Measurements from ENCODE around the gene HNF1B.

HNF1B gene

GRCh38 chr17:37746617-37747016, 1.8 kb upstream of the HNF1B start:
- no peaks in the 10 kb centered on the region for H3K9me3 Mint-ChIP-seq
- peaks cover 70% of the 10 kb centered on the region for H3K4me1 Mint-ChIP-seq
- ATAC-seq: no peak
- peak overlapping the region; percentile 30 to 57 for H3K4me3 Mint-ChIP-seq
- peaks cover 76% of the 10 kb centered on the region for H3K27me3 Mint-ChIP-seq
- DNase-seq: no peak
- no peak overlapping the region for H3K27ac Mint-ChIP-seq

DNA sequence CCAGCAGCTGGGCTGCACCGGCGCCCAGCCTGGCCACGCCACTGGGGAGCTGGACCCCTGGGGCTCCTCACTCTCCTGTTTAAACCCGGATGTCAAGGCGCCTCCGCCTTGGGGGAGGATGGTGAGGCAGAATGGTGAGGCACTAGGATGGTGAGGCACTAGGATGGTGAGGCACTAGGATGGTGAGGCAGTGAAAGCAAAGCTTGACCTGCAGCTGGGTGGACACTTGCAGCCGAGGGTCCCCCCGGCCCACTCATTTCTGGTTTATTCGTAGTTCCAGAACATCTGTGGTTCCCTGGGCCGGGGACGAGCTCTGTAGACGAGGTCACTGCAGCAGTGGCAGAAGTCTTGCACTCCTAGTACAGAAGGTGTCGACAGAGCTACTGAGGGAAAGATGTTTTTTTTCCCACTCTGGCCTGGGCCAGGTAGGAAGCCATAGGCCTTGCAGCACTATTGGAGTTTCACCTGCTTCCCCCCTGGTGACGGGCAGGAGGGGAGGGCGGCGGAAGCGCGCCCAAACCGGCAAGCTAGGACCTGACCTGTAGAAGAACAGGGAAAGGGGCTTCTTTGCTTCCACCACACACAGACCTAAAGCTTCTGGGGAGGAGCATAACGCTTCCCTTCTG, 1.1 kb upstream of the HNF1B start:
- DNase-seq (no peak), ATAC-seq (peak; percentile 22)
- Mint-ChIP-seq H3K4me1 (peaks cover 63% of the 10 kb centered on the region), H3K27ac (no peak overlapping the region), H3K27me3 (peaks cover 83% of the 10 kb centered on the region), H3K4me3 (peak overlapping the region; percentile 87 to 92), H3K9me3 (no peaks in the 10 kb centered on the region)

GRCh38 chr17:37744633-37744927, 279 bp downstream of the HNF1B start:
- H3K4me3 Mint-ChIP-seq: peak overlapping the region; percentile 87 to 92
- no peak for DNase-seq
- no peak for ATAC-seq
- peaks cover 97% of the 10 kb centered on the region for H3K27me3 Mint-ChIP-seq
- H3K9me3 Mint-ChIP-seq: no peaks in the 10 kb centered on the region
- no peak overlapping the region for H3K27ac Mint-ChIP-seq
- peaks cover 56% of the 10 kb centered on the region for H3K4me1 Mint-ChIP-seq

GRCh38 chr17:37743875-37744632, 805 bp downstream of the HNF1B start:
- Mint-ChIP-seq H3K9me3 (no peaks in the 10 kb centered on the region), H3K4me3 (peak overlapping the region; percentile 87 to 92), H3K27me3 (peaks cover 100% of the 10 kb centered on the region), H3K27ac (no peak overlapping the region), H3K4me1 (peaks cover 56% of the 10 kb centered on the region)
- peak; percentile 63 for ATAC-seq
- peak; percentile 34 to 38 for DNase-seq

- H3K4me1 Mint-ChIP-seq: peaks cover 53% of the 10 kb centered on the region
- no peak for ATAC-seq
- DNase-seq: peak in 1 of 2 donors; percentile 21
- peak overlapping the region in 1 of 2 donors; percentile 48 for H3K27ac Mint-ChIP-seq
- peak overlapping the region; percentile 87 to 92 for H3K4me3 Mint-ChIP-seq
- H3K9me3 Mint-ChIP-seq: no peaks in the 10 kb centered on the region
- peaks cover 100% of the 10 kb centered on the region for H3K27me3 Mint-ChIP-seq
These were observed 1.3 kb downstream of the HNF1B start for GRCh38 chr17:37743612-37743874.

- ATAC-seq (peak; percentile 39), DNase-seq (peak; percentile 26 to 31)
- Mint-ChIP-seq H3K27me3 (peaks cover 100% of the 10 kb centered on the region), H3K9me3 (no peaks in the 10 kb centered on the region), H3K27ac (peak overlapping the region; percentile 48 to 79), H3K4me3 (peak overlapping the region; percentile 87 to 92), H3K4me1 (peaks cover 50% of the 10 kb centered on the region)
These were observed 1.9 kb downstream of the HNF1B start for GRCh38 chr17:37742762-37743611.

GRCh38 chr17:37742116-37742761, 2.6 kb downstream of the HNF1B start:
- no peaks in the 10 kb centered on the region for H3K9me3 Mint-ChIP-seq
- H3K27ac Mint-ChIP-seq: no peak overlapping the region
- peaks cover 47% of the 10 kb centered on the region for H3K4me1 Mint-ChIP-seq
- ATAC-seq (no peak), DNase-seq (peak in 1 of 2 donors; percentile 27)
- H3K27me3 Mint-ChIP-seq: peaks cover 100% of the 10 kb centered on the region
- H3K4me3 Mint-ChIP-seq: peak overlapping the region; percentile 73 to 83

GRCh38 chr17:37741341-37742115, 3.3 kb downstream of the HNF1B start:
- Mint-ChIP-seq H3K4me1 (peaks cover 51% of the 10 kb centered on the region), H3K4me3 (peak overlapping the region; percentile 73 to 83), H3K27ac (no peak overlapping the region), H3K27me3 (peaks cover 100% of the 10 kb centered on the region), H3K9me3 (no peaks in the 10 kb centered on the region)
- no peak for ATAC-seq
- DNase-seq: no peak

DNA sequence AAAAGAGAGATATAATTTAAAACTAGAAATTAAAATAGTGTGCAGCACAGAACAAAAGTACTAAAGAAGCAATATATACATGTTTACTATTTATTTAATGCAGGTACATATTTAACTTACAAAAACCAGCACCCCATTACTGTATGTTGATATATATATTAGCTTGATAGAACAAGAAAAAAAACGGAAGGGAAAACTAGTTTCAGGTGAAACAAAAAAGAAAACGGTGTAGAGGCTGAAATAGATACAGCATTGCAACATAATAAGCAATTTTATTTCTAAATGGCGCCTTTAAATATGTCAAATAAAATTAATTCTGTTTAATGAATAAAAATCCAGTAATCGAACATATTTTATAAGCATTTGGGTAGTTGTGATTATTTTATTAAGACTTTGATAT, 3.9 kb downstream of the HNF1B start:
- DNase-seq: no peak
- no peak overlapping the region for H3K27ac Mint-ChIP-seq
- no peaks in the 10 kb centered on the region for H3K9me3 Mint-ChIP-seq
- ATAC-seq: no peak
- H3K4me3 Mint-ChIP-seq: no peak overlapping the region
- H3K4me1 Mint-ChIP-seq: peaks cover 53% of the 10 kb centered on the region
- H3K27me3 Mint-ChIP-seq: peaks cover 100% of the 10 kb centered on the region

- H3K27me3 Mint-ChIP-seq: peaks cover 71% of the 10 kb centered on the region
- H3K4me1 Mint-ChIP-seq: peaks cover 23% of the 10 kb centered on the region
- DNase-seq (no peak), ATAC-seq (no peak)
- H3K9me3 Mint-ChIP-seq: no peaks in the 10 kb centered on the region
- no peak overlapping the region for H3K4me3 Mint-ChIP-seq
- no peak overlapping the region for H3K27ac Mint-ChIP-seq
These were observed 6.9 kb downstream of the HNF1B start for GRCh38 chr17:37737971-37738370.

- H3K27ac Mint-ChIP-seq: no peak overlapping the region
- H3K4me3 Mint-ChIP-seq: no peak overlapping the region
- ATAC-seq (no peak), DNase-seq (no peak)
- H3K9me3 Mint-ChIP-seq: no peaks in the 10 kb centered on the region
- peaks cover 62% of the 10 kb centered on the region for H3K27me3 Mint-ChIP-seq
- peaks cover 17% of the 10 kb centered on the region for H3K4me1 Mint-ChIP-seq
These were observed 7.8 kb downstream of the HNF1B start for GRCh38 chr17:37737081-37737480.

- Mint-ChIP-seq H3K4me1 (peaks cover 13% of the 10 kb centered on the region), H3K27ac (peak overlapping the region in 1 of 2 donors; percentile 37), H3K27me3 (peaks cover 55% of the 10 kb centered on the region), H3K9me3 (no peaks in the 10 kb centered on the region), H3K4me3 (no peak overlapping the region)
- ATAC-seq (peak; percentile 54), DNase-seq (no peak)
These were observed 8.4 kb downstream of the HNF1B start for GRCh38 chr17:37736428-37736827.

GRCh38 chr17:37735165-37735564, 9.7 kb downstream of the HNF1B start:
- Mint-ChIP-seq H3K27me3 (peaks cover 53% of the 10 kb centered on the region), H3K4me3 (no peak overlapping the region), H3K4me1 (peaks cover 13% of the 10 kb centered on the region), H3K9me3 (no peaks in the 10 kb centered on the region), H3K27ac (no peak overlapping the region)
- no peak for ATAC-seq
- DNase-seq: no peak

- no peak overlapping the region for H3K4me3 Mint-ChIP-seq
- H3K4me1 Mint-ChIP-seq: peaks cover 13% of the 10 kb centered on the region
- H3K27ac Mint-ChIP-seq: peak overlapping the region in 1 of 2 donors; percentile 91
- H3K9me3 Mint-ChIP-seq: no peaks in the 10 kb centered on the region
- ATAC-seq (no peak), DNase-seq (no peak)
- H3K27me3 Mint-ChIP-seq: peaks cover 33% of the 10 kb centered on the region
These were observed 12.5 kb downstream of the HNF1B start for GRCh38 chr17:37732316-37732715.

- no peak overlapping the region for H3K4me3 Mint-ChIP-seq
- H3K4me1 Mint-ChIP-seq: peaks cover under 1% of the 10 kb centered on the region
- H3K27me3 Mint-ChIP-seq: peaks cover 26% of the 10 kb centered on the region
- H3K9me3 Mint-ChIP-seq: no peaks in the 10 kb centered on the region
- ATAC-seq (no peak), DNase-seq (no peak)
- peak overlapping the region; percentile 16 to 54 for H3K27ac Mint-ChIP-seq
These were observed 13.8 kb downstream of the HNF1B start for GRCh38 chr17:37731056-37731455.

Data from stimulated activated naive CD8-positive, alpha-beta T cell treated with anti-CD3 and anti-CD28 coated beads, Interleukin-15, amount 100 ng/mL, for 72 hours (primary cell).